GM21737 (cell line): ENCODE data around the gene TOLLIP.

Experiments used
- ATAC-seq: cut with Tn5 transposase; IDR thresholded peaks from one replicate; pipeline ENCODE4 v1.9.1; 2021; ENCODE audit warnings: mild to moderate bottlenecking, moderate library complexity; ENCODE audit not compliant: unreplicated experiment

Gene TOLLIP

GRCh38 chr11:1285316-1285744, 24.1 kb downstream of the TOLLIP start:
- no peak for ATAC-seq

- ATAC-seq, result no peak
Observed at GRCh38 chr11:1283906-1284305, 25.5 kb downstream of the TOLLIP start.

GRCh38 chr11:1283091-1283511, 26.3 kb downstream of the TOLLIP start:
- no peak for ATAC-seq

GRCh38 chr11:1281974-1282365, 27.5 kb downstream of the TOLLIP start:
- ATAC-seq, result no peak

GRCh38 chr11:1281326-1281973, 28.0 kb downstream of the TOLLIP start:
- no peak for ATAC-seq

GRCh38 chr11:1280116-1281035, 29.1 kb downstream of the TOLLIP start:
- no peak for ATAC-seq

- ATAC-seq, result no peak
Observed at GRCh38 chr11:1279674-1280055, 29.8 kb downstream of the TOLLIP start.

- no peak for ATAC-seq
Observed at GRCh38 chr11:1278766-1279673, 30.4 kb downstream of the TOLLIP start.

- ATAC-seq, result no peak
Observed at GRCh38 chr11:1277936-1278512, 31.4 kb downstream of the TOLLIP start.

GRCh38 chr11:1276866-1277615, 32.4 kb downstream of the TOLLIP start:
- ATAC-seq, result no peak

- no peak for ATAC-seq
Observed at GRCh38 chr11:1276041-1276790, 33.2 kb downstream of the TOLLIP start.

- no peak for ATAC-seq
Observed at GRCh38 chr11:1275021-1275420, 34.4 kb downstream of the TOLLIP start.

- no peak for ATAC-seq
Observed at GRCh38 chr11:1274501-1274900, 34.9 kb downstream of the TOLLIP start.

GRCh38 chr11:1272531-1272930, 36.9 kb downstream of the TOLLIP start:
- no peak for ATAC-seq

- ATAC-seq, result no peak
Observed at GRCh38 chr11:1271927-1272326, 37.5 kb downstream of the TOLLIP start.

- no peak for ATAC-seq
Observed at GRCh38 chr11:1271406-1271805, 38.0 kb downstream of the TOLLIP start.

GRCh38 chr11:1271002-1271401, 38.4 kb downstream of the TOLLIP start:
- no peak for ATAC-seq

- no peak for ATAC-seq
Observed at GRCh38 chr11:1270476-1270875, 39.0 kb downstream of the TOLLIP start.

GRCh38 chr11:1269957-1270356, 39.5 kb downstream of the TOLLIP start:
- no peak for ATAC-seq
